Measurements from ENCODE around the gene RBFA.
"Not testable (repeated sequence)": the region's sequence is repeated elsewhere in the genome, so short reads cannot be mapped to it uniquely, and the experiment has no call there.

Gene RBFA, protein sequence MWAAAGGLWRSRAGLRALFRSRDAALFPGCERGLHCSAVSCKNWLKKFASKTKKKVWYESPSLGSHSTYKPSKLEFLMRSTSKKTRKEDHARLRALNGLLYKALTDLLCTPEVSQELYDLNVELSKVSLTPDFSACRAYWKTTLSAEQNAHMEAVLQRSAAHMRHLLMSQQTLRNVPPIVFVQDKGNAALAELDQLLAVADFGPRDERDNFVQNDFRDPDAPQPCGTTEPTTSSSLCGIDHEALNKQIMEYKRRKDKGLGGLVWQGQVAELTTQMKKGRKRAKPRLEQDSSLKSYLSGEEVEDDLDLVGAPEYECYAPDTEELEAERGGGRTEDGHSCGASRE

DNA sequence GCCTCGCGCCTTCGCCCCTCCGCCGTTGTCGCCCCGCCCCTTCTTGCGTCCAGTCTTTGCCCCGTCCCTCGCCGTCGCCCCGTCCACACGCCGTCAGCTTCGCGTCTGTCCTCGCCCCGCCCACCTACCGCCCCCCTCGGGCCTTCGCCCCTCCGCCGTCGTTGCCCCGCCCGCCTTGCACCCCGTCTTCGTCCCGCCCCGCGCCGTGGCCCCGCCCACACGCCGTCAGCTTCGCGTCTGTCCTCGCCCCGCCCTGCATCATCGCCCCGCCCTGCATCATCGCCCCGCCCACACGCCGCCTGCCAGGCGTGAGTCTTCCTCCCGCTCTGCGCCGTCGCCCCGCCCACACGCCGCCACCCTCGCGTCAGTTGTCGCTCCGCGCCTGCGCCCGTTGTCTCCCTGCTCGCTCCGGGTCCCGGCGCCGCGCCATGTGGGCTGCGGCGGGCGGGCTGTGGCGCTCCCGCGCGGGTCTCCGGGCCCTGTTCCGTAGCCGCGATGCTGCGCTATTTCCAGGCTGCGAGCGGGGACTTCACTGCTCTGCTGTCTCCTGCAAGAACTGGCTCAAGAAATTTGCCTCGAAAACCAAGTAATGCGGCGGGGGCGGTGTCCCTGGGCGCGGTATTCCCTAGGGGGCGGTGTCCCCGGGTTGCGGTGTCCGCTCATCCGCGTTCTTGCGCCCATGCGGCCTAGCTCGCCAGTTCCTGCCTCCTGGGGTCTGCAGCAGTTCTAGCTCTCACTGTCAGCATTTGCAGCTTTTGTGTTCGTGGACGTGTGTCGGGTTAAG, at the start of gene RBFA:
RBFA (plus strand) TSS at position 367 of the 784 bp plus-strand sequence; CDS start at position 429, 62 bp downstream.
- Mint-ChIP-seq H3K27me3 (no peaks in the 10 kb centered on the region), H3K4me3 (peak within 1 kb of the TSS; percentile 90), H3K36me3 (ENCODE audit: low read depth) (peaks cover 54% of the 10 kb centered on the region), H3K9me3 (peaks cover 3% of the 10 kb centered on the region), H3K27ac (peak within 1 kb of the TSS; percentile 95), H3K4me1 (ENCODE audit: low read depth) (peaks cover 33% of the 10 kb centered on the region)
- peak; percentile 100 for DNase-seq

GRCh38 chr18:79985172-79985571, 49.1 kb upstream of the RBFA start:
- H3K4me3 Mint-ChIP-seq, result peak overlapping the region; percentile 58
- DNase-seq, result no peak
- peak overlapping the region; percentile 42 for H3K27ac Mint-ChIP-seq
- peaks cover 69% of the 10 kb centered on the region for H3K4me1 Mint-ChIP-seq (ENCODE audit: low read depth)
- peaks cover 72% of the 10 kb centered on the region for H3K36me3 Mint-ChIP-seq (ENCODE audit: low read depth)
- no peaks in the 10 kb centered on the region for H3K27me3 Mint-ChIP-seq
- H3K9me3 Mint-ChIP-seq, result no peaks in the 10 kb centered on the region

DNA sequence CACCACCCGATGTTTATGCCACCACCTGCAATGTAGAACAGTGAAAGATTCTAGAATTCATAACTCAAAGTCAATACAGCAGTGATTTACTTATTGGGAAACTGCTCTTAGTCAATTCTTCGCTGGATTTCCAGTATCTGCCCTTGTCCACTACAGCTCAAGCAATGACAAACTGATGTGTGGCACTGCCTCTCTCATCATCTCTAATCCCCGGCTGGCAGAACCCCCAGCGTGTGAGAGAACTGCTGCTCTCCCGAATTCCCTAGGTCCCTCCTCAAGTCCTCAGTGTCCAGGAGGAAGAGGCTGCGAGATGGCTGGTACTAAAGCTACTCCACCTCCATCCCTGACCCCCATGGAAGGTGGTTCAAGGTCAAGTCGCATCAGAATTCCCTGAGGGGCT, 47.5 kb upstream of the RBFA start:
- no peak for DNase-seq
- no peaks in the 10 kb centered on the region for H3K27me3 Mint-ChIP-seq
- peak overlapping the region; percentile 94 for H3K4me3 Mint-ChIP-seq
- peaks cover 58% of the 10 kb centered on the region for H3K4me1 Mint-ChIP-seq (ENCODE audit: low read depth)
- H3K36me3 Mint-ChIP-seq (ENCODE audit: low read depth), result peaks cover 63% of the 10 kb centered on the region
- peak overlapping the region; percentile 95 for H3K27ac Mint-ChIP-seq
- H3K9me3 Mint-ChIP-seq, result no peaks in the 10 kb centered on the region

GRCh38 chr18:79987566-79987965, 46.7 kb upstream of the RBFA start:
- peak overlapping the region; percentile 94 for H3K4me3 Mint-ChIP-seq
- peaks cover 50% of the 10 kb centered on the region for H3K4me1 Mint-ChIP-seq (ENCODE audit: low read depth)
- peaks cover 55% of the 10 kb centered on the region for H3K36me3 Mint-ChIP-seq (ENCODE audit: low read depth)
- peak overlapping the region; percentile 95 for H3K27ac Mint-ChIP-seq
- no peak for DNase-seq
- no peaks in the 10 kb centered on the region for H3K9me3 Mint-ChIP-seq
- H3K27me3 Mint-ChIP-seq, result no peaks in the 10 kb centered on the region

- no peak for DNase-seq
- no peaks in the 10 kb centered on the region for H3K9me3 Mint-ChIP-seq
- H3K27me3 Mint-ChIP-seq, result no peaks in the 10 kb centered on the region
- peaks cover 51% of the 10 kb centered on the region for H3K36me3 Mint-ChIP-seq (ENCODE audit: low read depth)
- peak overlapping the region; percentile 94 for H3K4me3 Mint-ChIP-seq
- H3K27ac Mint-ChIP-seq, result peak overlapping the region; percentile 95
- peaks cover 45% of the 10 kb centered on the region for H3K4me1 Mint-ChIP-seq (ENCODE audit: low read depth)
These were observed 46.2 kb upstream of the RBFA start for GRCh38 chr18:79988071-79988450.

- Mint-ChIP-seq H3K9me3 (no peaks in the 10 kb centered on the region), H3K4me3 (peak within 1 kb of the TSS; percentile 94)
- peak; percentile 91 for DNase-seq
These were observed 45.6 kb upstream of the RBFA start, which contains the start of gene TXNL4A for GRCh38 chr18:79988451-79989194. Gene TXNL4A, minus strand, starts transcription at chr18:79988563. Its CDS starts 171 bp downstream, at chr18:79988392.

DNA sequence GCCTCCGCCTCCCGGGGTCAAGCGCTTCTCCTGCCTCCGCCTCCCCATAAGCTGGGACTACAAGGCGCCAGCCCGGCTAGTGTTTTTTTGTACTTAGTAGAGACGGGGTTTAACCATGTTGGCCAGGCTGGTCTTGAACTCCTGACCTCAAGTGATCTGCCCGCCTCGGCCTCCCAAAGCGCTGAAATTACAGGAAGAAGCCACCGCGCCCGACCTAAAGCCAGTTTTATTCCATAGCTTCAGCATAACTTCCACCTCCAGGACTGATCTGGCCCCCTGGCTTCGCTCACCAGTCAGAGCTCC, 45.1 kb upstream of the RBFA start:
- peak overlapping the region; percentile 94 for H3K4me3 Mint-ChIP-seq
- no peak for DNase-seq
- peak overlapping the region; percentile 95 for H3K27ac Mint-ChIP-seq
- peaks cover 34% of the 10 kb centered on the region for H3K4me1 Mint-ChIP-seq (ENCODE audit: low read depth)
- no peaks in the 10 kb centered on the region for H3K27me3 Mint-ChIP-seq
- peaks cover 40% of the 10 kb centered on the region for H3K36me3 Mint-ChIP-seq (ENCODE audit: low read depth)
- no peaks in the 10 kb centered on the region for H3K9me3 Mint-ChIP-seq

More at GRCh38 chr18:79988451-79989194, 45.6 kb upstream of the RBFA start, which contains the start of gene TXNL4A:
- peaks cover 45% of the 10 kb centered on the region for H3K36me3 Mint-ChIP-seq (ENCODE audit: low read depth)
- peak within 1 kb of the TSS; percentile 95 for H3K27ac Mint-ChIP-seq
- peaks cover 39% of the 10 kb centered on the region for H3K4me1 Mint-ChIP-seq (ENCODE audit: low read depth)
- no peaks in the 10 kb centered on the region for H3K27me3 Mint-ChIP-seq

DNA sequence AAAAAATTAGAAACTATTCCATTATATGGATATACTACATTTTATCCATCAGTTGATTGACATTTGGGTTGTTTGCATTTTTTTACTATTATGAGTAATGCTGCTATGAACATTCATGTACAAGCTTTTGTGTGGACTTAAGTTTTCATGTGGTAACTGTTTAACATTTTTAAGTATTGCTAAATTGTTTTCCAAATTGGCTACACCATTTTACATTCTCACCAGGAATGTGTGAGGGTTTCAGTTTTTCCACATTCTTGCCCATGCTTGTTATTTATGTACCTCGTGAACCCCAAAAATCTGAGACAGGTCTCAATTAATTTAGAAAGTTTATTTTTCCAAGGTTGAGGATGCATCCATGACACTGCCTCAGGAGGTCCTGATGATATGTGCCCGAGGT, 42.7 kb upstream of the RBFA start:
- Mint-ChIP-seq H3K4me3 (no peak overlapping the region), H3K27ac (no peak overlapping the region)

GRCh38 chr18:79999701-80000100, 34.5 kb upstream of the RBFA start:
- H3K4me1 Mint-ChIP-seq (ENCODE audit: low read depth), result not testable (repeated sequence)

More for the DNA sequence above, 42.7 kb upstream of the RBFA start:
- Mint-ChIP-seq H3K27me3 (no peaks in the 10 kb centered on the region), H3K36me3 (ENCODE audit: low read depth) (peaks cover 18% of the 10 kb centered on the region), H3K4me1 (ENCODE audit: low read depth) (peaks cover 13% of the 10 kb centered on the region), H3K9me3 (no peaks in the 10 kb centered on the region)
- DNase-seq, result no peak

GRCh38 chr18:80000877-80001276, 33.4 kb upstream of the RBFA start:
- no peak for DNase-seq
- no peaks in the 10 kb centered on the region for H3K27me3 Mint-ChIP-seq
- peaks cover 14% of the 10 kb centered on the region for H3K36me3 Mint-ChIP-seq (ENCODE audit: low read depth)
- H3K9me3 Mint-ChIP-seq, result peaks cover 17% of the 10 kb centered on the region
- no peak overlapping the region for H3K4me3 Mint-ChIP-seq
- H3K27ac Mint-ChIP-seq, result no peak overlapping the region
- H3K4me1 Mint-ChIP-seq (ENCODE audit: low read depth), result peaks cover 3% of the 10 kb centered on the region

More at GRCh38 chr18:79999701-80000100, 34.5 kb upstream of the RBFA start:
- Mint-ChIP-seq H3K36me3 (ENCODE audit: low read depth) (peaks cover 14% of the 10 kb centered on the region), H3K9me3 (peaks cover 17% of the 10 kb centered on the region)
- not testable (repeated sequence) for H3K4me3 Mint-ChIP-seq, H3K27ac Mint-ChIP-seq, DNase-seq, H3K27me3 Mint-ChIP-seq

DNA sequence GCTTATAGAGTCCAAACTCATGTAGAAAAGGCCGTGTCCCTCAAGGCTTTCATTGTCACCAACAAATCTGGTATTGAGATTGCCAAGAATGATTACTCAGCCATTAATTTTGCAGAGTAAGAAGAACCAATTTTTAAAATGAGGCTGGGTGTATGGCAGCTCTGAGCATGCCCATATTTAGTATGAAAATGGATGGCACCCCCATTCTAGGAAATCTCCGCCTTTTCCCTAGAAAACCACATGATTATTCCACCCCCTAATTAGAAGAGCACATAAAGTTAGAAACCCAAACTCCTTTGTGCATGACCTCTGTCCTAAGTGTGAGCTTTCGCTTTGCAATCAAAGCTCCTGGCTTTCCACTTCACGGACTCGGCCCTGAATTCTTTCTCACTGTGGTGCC, 31.8 kb upstream of the RBFA start:
- Mint-ChIP-seq H3K9me3 (peaks cover 20% of the 10 kb centered on the region), H3K27me3 (no peaks in the 10 kb centered on the region), H3K4me1 (ENCODE audit: low read depth) (peaks cover 3% of the 10 kb centered on the region), H3K27ac (no peak overlapping the region), H3K36me3 (ENCODE audit: low read depth) (peaks cover 14% of the 10 kb centered on the region), H3K4me3 (no peak overlapping the region)
- no peak for DNase-seq

DNA sequence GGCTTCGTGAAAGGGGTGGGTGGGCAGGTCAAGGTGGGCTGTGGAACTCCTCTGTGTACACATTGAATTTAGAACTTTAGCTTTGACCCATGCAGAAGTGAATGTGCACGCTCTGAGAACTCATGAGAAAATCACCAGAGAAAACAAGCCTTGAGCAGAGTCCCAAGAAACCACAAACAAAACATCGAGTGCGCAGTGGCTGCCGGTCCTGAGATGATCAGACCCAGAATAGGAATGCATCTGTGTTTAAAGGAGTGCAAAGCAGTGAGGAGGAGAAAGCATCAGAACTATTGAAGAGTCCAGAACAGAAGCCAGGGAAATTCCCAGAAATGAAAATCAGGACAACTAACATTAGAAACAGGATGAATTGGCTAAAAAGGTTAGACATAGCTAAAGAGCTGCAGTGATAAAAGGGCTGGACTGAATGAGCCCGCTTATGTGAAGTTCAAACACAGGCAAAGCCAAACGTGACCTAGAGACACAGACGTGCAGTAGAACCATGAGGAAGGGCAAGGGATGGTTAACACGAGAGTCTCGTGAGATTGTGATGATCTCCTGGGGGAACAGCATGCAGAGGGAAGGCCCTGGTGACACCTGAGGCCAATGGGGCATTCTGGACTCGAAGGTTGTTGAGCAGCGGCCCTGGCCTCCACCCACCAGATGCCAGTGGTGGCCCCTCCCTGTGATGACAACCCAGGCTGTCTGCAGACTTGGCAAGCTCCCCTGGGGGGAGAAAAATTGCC, 29.5 kb upstream of the RBFA start:
- H3K4me3 Mint-ChIP-seq, result no peak overlapping the region
- no peak overlapping the region for H3K27ac Mint-ChIP-seq
- no peaks in the 10 kb centered on the region for H3K27me3 Mint-ChIP-seq
- H3K9me3 Mint-ChIP-seq, result peaks cover 27% of the 10 kb centered on the region
- H3K4me1 Mint-ChIP-seq (ENCODE audit: low read depth), result peaks cover 2% of the 10 kb centered on the region
- no peak for DNase-seq
- peaks cover 21% of the 10 kb centered on the region for H3K36me3 Mint-ChIP-seq (ENCODE audit: low read depth)

GRCh38 chr18:80006724-80007123, 27.5 kb upstream of the RBFA start:
- DNase-seq, result no peak
- H3K36me3 Mint-ChIP-seq (ENCODE audit: low read depth), result peaks cover 21% of the 10 kb centered on the region
- no peaks in the 10 kb centered on the region for H3K27me3 Mint-ChIP-seq

More at GRCh38 chr18:80006724-80007123, 27.5 kb upstream of the RBFA start:
- Mint-ChIP-seq H3K9me3 (peaks cover 29% of the 10 kb centered on the region), H3K4me1 (ENCODE audit: low read depth) (no peaks in the 10 kb centered on the region), H3K4me3 (no peak overlapping the region), H3K27ac (no peak overlapping the region)
